Fibroblast of lung (primary cell): ENCODE measurements around the gene PDZRN4.

ENCODE experiments used
- EZH2 ChIP-seq: IDR thresholded peaks from 2 replicates; pipeline ENCODE4 v1.5.1; 2012; ENCODE audit warnings: low read length, control low read depth, mild to moderate bottlenecking; ENCODE audit errors: missing control alignments
- TF ChIP-seq, protein P1 (sequence below), 2 donors: IDR thresholded peaks in 1 of 2; conservative IDR thresholded peaks in 1 of 2; 1 replicate in 1 of 2; 2 replicates in 1 of 2; pipeline ENCODE4 v1.5.1; 2011 to 2012; ENCODE audit warnings: low read length in 2 of 2, control low read depth in 1 of 2, inconsistent platforms in 1 of 2, low read depth in 1 of 2, mild to moderate bottlenecking in 1 of 2

DNA sequence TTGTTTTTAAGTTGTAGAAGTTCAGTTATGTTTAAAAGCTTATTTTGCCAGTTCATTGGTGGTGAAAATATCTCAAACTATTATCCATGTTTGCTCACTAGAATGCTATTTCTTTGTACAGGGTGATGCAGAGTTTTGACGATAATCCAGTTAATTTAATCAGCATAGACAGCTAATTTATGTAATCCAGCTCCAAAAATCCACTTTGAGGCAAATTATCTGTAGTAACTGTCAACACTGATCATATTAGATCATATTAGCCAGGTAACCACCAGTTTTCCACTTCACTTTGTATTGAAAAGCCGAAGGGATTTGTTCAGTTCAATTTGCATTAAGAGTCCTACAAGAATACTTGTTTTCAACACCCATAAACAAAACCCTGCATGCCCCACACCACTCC, 378.6 kb downstream of the PDZRN4 start:
- TF ChIP-seq, protein P1, sequence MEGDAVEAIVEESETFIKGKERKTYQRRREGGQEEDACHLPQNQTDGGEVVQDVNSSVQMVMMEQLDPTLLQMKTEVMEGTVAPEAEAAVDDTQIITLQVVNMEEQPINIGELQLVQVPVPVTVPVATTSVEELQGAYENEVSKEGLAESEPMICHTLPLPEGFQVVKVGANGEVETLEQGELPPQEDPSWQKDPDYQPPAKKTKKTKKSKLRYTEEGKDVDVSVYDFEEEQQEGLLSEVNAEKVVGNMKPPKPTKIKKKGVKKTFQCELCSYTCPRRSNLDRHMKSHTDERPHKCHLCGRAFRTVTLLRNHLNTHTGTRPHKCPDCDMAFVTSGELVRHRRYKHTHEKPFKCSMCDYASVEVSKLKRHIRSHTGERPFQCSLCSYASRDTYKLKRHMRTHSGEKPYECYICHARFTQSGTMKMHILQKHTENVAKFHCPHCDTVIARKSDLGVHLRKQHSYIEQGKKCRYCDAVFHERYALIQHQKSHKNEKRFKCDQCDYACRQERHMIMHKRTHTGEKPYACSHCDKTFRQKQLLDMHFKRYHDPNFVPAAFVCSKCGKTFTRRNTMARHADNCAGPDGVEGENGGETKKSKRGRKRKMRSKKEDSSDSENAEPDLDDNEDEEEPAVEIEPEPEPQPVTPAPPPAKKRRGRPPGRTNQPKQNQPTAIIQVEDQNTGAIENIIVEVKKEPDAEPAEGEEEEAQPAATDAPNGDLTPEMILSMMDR (conservative IDR thresholded peaks at IDR 0.05 in 1 of 2, IDR thresholded peaks at IDR 0.05 in 1 of 2; ENCODE audit: low read depth in 1 of 2, low read length in 2 of 2) = no peak
- TF ChIP-seq EZH2 = no peak
